DOHH2 (cell line): ENCODE results near the gene UXT.

Experiments used
- CTCF ChIP-seq: fragments of 200-600 bp; sonication (generic); IDR thresholded peaks from one replicate; pipeline ENCODE4 v1.5.1; 2014; ENCODE audit warnings: antibody characterized with exemption, mild to moderate bottlenecking, low read depth, low read length; ENCODE audit not compliant: poor library complexity, severe bottlenecking
- EZH2phosphoT487 ChIP-seq: fragments of 200-600 bp; sonication (generic); IDR thresholded peaks from 2 replicates; pipeline ENCODE4 v1.6.1; 2017; ENCODE audit warnings: borderline replicate concordance, mild to moderate bottlenecking, antibody characterized with exemption, low read length, moderate library complexity, mixed read lengths

DNA sequence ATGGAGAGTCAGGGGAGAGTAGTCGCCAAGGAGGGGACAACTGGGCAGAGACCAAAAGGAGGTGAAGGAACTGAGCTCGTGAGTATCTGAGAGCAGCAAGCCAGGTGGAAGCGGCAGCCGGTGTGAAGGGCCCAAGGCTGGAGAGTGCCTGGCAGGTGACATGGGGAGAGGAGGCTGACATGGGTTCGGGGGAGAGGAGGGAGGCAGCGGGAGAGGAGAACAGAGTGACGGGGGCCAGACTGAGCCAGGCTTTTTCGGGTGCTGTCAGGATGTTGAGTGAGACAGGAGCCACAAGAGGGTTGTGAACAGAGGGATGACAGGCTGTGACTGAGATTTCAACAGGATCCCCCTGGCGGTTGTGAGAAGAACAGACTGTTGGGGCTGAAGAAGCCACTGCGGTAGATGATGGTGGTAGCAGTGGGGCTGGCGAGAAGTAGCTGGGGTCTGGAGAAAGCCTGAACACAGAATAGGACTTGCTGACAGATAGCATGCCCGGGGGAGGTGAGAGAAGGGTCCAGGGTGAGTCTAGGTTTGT lies 14.4 kb downstream of the UXT start:
- TF ChIP-seq CTCF (no peak), EZH2phosphoT487 (no peak)
